NCI-H524 treated with DMSO at 0.1 percent for 48 hours (cell line): Measurements from ENCODE around the gene FBL.
"Not testable (repeated sequence)": the region's sequence is repeated elsewhere in the genome, so short reads cannot be mapped to it uniquely, and the experiment has no call there.

Source experiments
- DNase-seq: peaks from one replicate; lab custom pipeline; 2025; lab: John Stamatoyannopoulos, UW

The FBL gene

DNA sequence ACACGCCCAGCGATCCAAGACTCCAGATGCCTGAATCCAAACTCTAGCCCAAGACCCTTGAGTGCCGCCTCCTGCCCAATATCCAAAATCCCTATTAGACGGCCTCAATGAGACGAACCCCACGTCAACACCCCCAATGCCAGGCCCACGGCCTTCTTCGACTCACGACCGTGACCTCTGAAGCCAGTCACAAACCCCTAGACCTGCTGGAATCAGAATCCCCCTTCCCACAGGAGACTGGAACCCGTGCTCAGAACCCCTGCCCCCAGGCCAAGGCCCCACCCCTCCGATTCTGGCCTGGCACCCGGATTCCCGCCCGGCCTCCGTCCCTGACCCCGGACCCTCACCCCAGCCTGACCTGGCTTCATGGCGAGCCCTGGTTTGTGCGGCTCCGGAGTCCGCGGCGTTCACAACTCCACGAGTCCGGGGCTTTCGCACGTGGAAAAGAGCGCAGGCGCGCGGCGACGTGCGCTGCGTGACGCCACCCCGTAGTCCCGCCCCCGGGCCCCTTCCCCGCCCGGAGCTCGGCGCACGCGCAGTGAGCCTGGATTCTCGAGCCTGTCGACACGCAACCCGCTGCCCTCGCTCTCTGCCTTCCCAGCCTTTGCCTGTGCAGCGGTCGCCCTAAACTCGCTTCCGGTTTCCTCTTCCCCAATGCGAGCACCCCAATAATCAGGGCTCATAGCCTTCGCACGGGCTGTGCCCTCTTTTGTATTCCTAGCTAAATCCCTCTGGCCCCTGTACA, at the start of gene FBL:
Gene FBL (minus strand): TSS at position 447 of the 745 bp plus-strand sequence. CDS start 79 bp downstream, at position 368.
- DNase-seq, result peak; percentile 40

DNA sequence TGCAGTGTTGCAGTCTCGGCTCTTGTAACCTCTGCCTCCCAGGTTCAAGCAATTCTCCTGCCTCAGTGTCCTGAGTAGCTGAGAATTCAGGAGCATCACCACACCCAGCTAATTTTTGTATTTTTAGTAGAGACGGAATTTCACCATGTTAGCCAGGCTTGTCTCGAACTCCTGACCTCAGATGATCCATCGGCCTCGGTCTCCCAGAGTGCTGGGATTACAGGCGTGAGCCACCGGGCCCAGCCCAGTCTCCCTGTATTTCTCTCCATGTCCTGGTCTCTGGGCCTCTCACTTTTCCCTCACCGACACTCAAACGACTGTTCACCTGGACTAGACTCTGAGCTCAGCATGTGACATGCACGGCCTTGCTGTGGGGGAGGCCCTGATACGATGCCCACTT, 48.9 kb upstream of the FBL start:
- not testable (repeated sequence) for DNase-seq

DNA sequence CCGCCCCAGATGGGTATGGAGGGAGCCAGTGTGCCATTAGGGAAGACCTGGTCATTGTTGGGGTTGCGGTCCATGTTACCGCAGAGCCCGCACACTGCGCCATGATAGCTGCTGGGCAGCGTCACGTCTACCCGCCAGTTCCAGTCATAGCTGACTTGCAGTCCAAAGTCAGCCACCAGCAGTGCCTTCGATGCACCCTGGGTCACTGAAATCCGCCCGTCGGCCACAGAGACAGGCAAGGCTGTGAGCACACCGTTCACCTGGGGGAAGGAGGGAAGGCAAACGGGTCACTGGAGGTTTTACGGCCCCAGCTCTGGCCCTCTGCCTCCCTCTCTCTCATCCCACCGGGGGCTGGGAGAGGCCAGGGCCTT, 48.0 kb upstream of the FBL start:
- DNase-seq, result not testable (repeated sequence)

DNA sequence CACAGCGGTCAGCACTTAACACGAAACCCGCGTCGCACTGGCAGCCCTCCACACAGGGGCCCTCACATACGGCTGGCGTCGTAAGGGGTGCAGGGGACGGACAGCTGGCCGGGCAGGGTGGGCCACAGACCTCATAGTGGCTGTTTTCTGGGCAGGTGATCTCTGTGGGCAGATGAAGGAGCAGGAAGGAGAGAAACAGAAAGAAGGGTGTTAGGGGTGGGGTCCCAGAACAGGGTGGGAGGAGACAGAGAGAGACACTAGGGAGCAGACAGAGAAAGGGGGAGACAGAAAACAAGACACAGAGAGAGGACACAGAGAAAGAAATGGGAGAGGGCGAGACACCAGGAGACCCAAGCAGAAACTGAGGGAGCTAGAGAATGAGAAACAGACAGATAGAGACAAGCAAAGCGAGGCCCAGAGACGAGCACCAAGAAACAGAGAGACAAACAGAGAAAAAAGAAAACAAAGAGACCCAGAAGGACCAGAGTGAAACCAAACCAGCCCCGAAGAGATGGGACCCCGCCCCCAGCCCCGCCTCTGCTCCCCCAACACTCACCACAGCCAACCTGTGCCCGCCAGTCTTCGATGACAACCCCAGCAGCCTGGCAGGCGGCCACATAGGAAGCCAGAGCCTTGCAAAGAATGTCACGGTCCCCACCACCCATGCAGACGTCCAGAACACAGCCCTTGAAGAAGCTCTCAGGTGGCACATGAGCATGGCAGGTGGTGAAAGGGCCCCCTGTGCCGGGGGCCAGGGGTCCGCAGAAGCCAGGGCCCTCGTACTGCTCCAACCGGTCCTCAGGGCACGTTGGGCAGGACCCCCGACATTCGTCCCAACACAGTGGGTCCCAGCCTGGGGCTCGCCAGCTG, 47.4 kb upstream of the FBL start:
- DNase-seq, result not testable (repeated sequence)

DNA sequence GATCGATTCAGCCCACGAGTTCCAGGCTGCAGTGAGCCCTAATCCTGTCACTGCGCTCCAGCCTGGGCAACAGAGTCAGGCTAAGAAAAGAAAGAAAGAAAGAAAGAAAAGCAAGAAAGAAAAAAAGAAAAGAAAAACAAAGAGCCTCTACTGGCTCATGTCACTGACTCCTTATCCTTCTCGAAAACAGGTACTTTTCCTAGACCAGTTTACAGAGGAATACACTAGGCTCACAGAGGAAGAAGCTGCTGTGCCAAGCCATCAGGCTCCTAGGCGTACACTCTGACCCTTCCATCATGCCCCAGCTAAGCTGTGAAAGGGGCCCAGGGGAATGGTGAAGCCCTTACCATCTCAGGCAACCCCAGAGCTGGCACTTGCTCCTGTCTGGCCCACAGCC, 46.3 kb upstream of the FBL start:
- not testable (repeated sequence) for DNase-seq

DNA sequence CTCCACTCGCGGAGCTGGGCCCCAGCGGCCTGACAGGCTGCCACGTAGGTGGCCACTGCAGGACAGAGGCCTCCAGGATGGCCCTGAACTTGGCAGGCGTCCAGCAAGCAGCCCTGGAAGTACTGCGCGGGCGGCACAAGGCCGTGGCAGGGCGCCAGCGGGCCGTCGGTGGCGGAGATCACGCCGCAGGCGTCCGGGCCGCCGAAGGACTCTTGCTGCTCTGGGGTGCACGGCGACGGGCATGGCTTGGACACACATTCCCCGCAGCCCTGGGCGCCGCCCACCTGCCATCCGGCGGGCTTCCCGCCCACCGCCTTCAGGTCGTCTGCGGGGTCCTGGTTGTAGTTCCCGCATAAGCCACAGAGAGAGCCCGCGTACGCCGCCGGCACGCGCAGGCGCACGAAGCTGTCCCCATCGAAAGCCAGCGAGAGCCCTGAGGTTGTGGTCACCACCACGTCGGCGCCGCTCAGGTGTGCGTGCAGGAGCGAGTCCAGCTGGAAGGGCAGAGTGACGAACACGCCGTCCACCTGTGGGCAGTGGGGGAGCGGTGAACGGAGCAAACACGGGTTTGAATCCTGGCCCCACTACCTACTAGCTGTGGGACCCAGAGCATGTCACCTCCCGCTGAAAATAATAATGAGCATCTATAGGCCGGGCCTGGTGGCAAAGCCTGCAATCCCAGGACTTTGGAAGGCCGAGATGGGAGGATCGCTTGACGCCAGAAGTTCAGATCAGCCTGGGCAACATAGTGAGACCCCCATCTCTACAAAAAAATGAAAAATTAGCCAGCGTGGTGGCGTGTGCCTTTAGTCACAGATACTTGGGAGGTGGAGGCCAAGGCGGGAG, 45.7 kb upstream of the FBL start:
- DNase-seq, result not testable (repeated sequence)

DNA sequence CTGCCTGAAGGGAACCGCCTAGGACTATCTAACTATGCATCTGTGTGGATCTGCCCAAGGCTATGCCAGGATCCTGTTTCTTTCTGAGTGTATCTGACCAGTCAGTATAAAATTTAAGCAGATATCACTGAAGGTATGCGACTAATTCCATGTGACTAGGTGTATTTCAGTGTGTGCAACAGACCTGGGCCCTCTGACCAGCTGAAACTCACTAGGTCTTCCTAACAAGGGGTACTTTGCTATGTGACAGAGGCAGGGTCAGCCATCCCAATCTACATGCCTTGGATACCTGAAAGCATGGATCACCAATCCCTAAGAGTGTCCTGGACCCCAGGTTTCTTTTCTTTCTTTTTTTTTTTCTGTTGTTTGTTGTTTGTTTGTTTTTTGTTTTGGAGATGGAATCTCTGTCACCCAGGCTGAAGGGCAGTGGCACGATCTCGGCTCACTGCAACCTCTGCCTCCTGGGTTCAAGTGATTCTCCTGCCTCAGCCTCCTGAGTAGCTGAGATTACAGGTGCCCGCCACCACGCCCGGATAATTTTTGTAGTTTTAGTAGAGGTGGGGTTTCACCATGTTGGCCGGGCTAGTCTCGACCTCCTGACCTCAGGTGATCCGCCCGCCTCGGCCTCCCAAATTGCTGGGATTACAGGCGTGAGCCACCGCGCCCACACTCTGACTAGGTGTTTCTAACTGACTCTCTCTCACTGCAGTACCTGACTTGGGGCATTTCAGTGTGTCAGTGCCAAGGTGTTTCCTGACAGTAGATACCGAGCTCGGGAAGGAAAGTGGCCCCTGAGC, 44.8 kb upstream of the FBL start:
- no peak for DNase-seq

DNA sequence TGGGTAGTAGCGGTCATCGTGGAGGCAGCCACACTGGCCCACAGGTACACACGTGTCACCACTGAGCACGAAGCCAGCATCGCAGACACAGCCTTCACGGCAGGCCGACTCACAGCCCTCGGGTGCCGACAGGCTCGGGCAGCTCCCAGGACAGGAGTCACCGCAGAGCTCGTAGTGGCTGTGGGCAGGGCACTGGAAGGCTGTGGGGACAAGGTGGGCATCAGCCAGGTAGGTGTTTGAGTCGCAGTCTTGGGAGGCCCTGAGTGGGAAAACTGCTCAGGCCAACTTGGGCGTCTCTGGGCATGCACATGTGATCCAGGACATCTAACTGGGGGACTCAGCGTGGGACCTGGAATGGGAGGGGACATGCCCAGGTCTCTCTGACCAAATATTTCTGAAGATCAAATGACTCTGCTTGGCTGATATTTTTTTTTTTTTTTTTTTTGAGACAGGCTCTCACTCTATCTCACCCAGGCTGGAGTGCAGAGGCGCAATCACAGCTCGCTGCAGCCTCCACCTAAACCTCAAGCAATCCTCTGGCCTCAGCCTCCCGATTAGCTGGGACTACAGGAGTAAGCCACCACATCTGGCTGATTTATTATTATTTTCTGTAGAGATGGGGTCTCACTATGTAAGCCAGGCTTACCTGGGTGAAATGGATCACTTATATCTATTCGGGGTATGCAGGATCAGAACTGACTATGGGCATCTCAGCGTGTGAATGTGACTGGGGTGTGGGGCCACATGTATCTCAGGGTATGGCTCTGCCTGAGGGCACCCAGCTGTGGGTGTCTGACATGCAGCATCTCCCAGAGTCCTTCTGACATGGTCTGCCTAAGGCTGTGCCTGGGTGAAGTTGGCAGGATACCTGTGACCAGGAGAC, 43.9 kb upstream of the FBL start:
- DNase-seq, result not testable (repeated sequence)

DNA sequence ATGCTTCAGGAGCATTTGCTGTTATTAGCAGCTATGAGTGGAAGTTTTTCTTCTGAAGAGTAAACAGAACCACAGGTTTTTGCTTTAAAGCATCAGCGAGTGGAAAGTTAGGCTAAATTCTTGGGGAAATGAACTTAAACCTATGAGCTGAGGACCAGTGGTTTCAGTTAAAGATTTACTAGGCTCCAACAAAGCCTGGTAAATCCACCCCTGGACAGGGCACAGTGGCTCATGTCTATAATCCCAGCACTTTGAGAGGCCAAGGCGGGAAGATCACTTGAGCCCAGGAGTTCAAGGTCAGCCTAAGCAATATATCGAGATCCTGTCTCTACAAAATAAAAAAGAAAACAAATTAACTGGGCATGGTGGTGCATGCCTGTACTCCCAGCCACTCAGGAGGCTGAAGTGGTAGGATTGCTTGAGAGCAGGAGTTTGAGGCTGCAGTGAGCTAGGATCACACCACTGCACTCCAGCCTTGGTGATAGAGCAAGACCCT, 41.3 kb upstream of the FBL start:
- not testable (repeated sequence) for DNase-seq

DNA sequence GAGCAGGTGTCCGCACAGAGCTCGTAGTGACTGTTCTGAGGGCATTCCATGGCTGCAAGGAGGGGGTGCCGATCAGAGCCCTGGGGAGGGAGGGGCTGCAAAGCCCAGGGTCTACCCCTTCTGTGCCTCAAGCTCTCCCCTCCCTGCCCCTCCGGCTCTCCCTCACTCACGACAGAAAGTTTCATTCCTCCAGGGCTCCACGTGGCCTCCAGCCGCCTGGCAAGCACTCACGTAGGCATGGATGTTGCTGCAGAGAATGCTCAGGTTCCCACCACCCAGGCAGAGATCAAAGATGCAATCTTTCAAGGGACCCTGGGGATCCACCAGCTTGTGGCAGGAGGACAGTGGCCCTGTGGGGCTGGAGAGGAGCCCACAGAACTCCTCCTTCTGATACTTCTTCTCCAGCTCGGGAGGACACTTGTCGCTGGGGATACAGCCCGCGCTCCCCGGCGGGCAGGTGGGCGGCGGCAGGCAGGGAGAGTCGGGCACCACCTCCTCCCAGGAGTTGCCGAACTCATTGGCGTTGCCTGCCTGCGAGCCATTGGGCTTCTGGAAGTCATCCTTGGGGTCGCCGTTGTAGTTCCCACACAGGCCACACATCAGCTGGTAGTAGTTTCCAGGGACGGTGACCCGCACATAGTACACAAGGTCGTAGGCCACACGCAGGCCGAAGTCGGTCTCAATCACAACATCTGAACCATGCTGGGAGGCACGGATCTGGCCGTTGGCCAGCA, 39.8 kb upstream of the FBL start:
- DNase-seq, result not testable (repeated sequence)

DNA sequence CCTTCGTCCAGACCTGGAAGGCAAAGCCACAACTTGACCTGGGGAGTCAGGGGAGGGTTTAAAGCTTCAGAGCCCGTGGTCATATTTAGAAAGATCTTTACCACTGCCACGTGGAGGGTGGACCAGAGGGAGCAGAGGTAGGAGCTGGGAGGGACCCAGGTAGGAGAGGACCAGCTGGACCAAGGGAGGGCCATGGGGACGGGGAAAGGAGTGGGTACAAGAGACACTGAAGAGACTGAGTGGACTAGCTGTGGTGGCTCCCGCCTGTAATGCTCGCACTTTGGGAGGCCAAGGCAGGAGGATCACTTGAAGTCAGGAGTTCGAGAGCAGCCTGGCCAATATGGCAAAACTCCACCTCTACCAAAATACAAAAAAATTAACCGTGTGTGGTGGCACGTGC, 38.5 kb upstream of the FBL start:
- DNase-seq, result not testable (repeated sequence)

DNA sequence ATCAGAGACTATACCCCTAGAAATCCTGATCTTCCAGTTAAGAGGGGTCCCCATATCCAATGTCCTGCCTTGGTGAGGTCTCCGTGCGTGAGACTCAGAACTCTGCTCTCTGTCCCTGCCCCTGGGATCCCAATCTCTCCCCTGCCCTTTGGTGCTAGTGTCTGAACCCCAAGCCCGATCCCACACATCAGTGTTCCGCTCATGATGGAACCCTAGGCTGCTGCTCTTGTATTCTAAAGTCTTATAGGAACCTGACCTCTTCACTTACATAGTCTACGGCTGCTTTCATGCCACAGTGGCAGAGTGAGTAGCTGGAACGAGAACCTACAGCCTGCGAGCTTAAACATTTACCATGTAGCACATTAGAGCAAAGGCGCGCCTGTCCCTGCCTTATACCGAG, 36.5 kb upstream of the FBL start:
- DNase-seq, result not testable (repeated sequence)

DNA sequence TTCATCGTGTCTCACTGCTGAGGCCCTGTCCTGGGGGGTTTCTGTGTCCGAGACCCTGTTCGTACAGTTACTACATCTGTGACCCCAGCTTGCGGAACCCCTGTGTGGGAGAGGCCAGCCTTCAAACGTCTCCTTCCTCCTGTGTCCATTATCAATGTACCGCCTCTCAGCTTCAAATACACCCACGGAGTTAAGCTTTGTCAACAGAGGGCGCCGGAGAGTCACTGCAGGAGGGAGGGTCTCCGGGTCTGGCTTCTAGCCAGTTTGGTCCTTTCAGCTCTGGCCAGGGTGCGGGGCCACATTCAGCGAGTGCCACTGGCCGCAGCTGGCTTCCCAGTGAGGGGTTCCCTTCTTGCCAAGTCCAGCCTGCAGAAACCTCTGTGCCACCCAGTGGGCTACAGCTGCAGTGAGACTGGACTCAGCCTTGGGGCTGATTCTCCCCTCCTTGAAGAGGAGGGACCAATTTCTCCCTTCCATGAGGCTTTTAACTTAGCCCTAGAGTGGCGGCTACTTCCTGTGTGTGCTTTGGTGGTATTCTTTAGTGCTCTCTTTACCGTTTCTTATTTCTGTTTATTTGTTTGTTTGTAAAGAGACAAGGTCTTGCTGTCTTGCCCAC, 35.4 kb upstream of the FBL start:
- not testable (repeated sequence) for DNase-seq

DNA sequence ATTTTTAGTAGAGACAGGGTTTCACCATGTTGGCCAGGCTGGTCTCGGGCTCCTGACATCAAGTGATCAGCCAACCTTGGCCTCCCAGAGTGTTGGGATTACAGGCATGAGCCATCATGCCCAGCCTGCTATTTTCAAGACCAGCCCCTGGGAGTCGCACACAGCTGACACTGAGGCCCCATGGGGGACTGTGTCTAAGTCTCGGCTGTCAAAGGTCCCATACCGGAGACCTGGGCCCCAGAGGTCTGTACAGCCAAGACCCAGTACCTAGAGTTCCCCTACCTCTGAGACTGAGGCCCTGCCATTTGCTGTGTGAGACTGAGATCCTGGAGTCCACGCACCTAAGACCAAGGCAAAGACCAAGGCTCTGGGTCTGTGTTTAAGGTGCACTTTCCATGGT, 34.1 kb upstream of the FBL start:
- DNase-seq, result not testable (repeated sequence)

DNA sequence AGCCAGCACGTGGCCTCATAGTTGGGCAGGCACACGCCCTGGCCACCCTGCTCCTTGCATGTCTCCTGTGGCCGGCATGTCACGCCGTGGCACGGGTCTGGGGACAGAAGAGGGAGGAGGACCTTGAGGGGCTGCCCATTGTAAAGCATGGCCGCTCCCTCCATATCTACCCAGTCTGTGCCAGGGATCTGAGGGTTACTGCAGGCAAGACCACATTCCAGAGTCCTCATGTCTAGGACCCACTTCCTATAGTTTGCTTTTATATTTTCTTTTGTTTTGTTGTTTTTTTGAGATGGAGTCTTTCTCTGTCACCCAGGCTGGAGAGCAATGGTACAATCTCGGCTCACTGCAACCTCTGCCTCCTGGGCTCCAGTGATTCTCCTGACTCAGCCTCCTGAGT, 33.6 kb upstream of the FBL start:
- DNase-seq, result not testable (repeated sequence)

DNA sequence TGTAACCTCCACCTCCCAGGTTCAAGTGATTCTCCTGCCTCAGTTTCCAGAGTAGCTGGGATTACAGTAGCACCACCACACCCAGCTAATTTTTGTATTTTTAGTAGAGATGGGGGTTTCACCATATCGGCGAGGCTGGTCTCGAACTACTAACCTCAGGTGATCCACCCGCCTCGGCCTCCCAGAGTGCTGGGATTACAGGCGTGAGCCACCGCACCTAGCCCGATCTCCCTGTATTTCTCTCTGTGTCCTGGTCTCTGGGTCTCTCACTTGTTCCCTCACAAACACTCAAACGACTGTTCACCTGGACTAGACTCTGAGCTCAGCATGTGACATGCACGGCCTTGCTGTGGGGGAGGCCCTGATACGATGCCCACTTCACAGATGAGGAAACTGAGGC, 32.7 kb upstream of the FBL start:
- not testable (repeated sequence) for DNase-seq

DNA sequence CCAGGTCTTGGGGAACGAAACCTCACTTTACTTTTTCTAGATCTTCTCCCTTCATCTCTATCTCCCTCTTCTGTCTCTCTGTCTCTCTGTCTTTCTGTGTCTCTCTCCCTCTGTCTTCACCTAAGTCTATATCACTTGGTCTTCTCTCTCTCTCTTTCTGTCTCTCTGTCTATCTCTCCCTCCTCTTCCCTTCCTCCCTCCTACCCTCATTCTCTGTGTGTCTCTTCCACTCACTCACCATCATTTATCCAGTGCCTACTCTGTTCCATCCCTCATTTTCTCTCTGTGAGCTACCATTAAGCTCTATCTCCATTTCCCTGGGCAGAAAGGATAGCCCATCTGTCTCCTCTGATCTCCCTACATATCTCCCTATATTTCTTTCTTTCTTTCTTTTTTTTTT, 32.2 kb upstream of the FBL start:
- no peak for DNase-seq

DNA sequence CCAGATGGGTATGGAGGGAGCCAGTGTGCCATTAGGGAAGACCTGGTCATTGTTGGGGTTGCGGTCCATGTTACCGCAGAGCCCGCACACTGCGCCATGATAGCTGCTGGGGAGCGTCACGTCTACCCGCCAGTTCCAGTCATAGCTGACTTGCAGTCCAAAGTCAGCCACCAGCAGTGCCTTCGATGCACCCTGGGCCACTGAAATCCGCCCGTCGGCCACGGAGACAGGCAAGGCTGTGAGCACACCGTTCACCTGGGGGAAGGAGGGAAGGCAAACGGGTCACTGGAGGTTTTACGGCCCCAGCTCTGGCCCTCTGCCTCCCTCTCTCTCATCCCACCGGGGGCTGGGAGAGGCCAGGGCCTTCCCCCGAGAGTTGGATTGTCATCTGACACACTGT, 31.8 kb upstream of the FBL start:
- not testable (repeated sequence) for DNase-seq

DNA sequence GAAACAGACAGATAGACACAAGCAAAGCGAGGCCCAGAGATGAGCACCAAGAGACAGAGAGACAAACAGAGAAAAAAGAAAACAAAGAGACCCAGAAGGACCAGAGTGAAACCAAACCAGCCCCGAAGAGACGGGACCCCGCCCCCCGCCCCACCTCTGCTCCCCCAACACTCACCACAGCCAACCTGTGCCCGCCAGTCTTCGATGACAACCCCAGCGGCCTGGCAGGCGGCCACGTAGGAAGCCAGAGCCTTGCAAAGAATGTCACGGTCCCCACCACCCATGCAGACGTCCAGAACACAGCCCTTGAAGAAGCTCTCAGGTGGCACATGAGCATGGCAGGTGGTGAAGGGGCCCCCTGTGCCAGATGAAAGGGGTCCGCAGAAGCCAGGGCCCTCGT, 31.3 kb upstream of the FBL start:
- not testable (repeated sequence) for DNase-seq
